Fibroblast of skin of left biceps (primary cell): ENCODE measurements around the gene WDR93.
A peak's percentile ranks its signal among the peaks of the same experiment; 100 is the strongest.

Source experiments
- DNase-seq, 2 experiments: peaks; one replicate each; pipeline ENCODE4 v3.0.0-alpha.2; 2013; ENCODE audit warnings: low read depth in 2 of 2

The WDR93 gene

DNA sequence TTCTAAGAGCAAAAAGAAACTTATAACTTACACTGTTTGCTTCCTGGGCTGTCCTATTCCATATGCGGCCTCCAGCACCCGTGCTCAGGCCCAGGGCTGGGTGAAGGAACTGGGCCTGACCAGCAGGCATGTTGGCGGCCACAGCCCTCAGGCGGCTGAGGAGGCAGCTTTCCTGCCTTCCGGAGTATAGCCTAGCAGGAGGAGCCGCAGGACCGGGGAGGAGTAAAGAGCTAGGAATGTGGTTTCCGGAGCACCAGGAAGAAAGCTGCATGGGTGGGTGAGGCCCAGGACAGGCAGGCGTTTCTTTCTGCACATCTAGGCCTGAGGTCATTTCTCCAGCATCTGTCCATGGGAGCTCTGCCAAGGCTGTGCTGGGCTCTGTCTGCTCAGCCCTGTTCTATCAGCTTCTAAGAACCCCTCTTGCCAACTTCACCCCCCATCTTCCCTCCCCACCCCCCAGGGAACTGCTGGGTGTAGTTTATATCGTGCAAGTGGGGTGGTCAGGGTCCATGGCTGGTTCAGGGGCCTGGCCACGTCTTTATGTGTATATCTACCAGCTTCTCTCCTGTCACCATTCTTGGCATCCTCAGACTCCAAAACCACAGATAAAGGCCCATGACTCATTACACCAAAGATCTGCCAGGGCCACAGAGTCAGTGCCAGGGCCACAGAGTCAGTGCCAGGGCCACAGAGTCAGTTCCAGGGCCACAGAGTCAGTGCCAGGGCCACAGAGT is 27.6 kb upstream of the WDR93 start:
- peak; percentile 70 to 72 for DNase-seq

DNA sequence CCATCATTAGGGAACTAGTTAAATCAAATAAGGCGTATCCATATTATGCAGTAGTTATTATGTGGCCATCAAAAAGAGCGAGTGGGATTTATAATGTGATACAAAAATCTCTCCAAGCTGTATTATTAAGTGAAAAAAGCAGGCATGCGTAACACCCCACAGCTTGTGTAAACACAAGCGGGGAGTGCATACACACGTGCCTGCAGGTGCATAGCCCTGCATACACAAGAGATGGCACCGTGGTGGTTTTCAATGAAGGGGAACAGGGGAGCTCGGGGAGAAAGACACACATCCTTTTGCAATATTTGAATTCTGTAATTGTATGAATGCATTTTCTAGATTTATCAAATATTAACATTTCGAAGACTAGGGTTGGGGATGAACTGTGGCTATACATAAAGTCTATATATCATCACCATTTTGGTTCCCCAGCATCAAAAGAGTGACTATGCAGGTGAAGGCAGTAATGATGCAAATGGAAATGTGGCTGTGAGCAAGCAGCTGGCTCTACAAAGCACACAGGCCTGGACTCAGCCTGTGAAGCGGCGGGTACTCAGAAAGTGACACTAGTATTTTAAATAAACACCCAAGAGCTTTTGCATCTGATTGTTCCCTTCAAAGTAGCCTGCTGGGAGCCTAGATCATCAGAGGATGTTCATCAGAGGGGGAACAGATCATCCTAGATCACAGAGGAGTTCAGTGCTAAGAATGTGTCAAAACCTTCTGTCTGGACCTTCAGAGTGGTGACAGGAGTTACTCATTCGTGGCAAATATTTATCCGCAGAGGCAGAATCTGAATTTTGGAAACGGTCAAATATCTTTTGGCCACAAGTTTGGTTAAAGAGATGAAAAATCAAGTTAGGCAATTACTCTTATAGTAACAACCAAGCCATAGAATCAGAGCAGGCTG is 25.9 kb upstream of the WDR93 start:
- DNase-seq = no peak

DNA sequence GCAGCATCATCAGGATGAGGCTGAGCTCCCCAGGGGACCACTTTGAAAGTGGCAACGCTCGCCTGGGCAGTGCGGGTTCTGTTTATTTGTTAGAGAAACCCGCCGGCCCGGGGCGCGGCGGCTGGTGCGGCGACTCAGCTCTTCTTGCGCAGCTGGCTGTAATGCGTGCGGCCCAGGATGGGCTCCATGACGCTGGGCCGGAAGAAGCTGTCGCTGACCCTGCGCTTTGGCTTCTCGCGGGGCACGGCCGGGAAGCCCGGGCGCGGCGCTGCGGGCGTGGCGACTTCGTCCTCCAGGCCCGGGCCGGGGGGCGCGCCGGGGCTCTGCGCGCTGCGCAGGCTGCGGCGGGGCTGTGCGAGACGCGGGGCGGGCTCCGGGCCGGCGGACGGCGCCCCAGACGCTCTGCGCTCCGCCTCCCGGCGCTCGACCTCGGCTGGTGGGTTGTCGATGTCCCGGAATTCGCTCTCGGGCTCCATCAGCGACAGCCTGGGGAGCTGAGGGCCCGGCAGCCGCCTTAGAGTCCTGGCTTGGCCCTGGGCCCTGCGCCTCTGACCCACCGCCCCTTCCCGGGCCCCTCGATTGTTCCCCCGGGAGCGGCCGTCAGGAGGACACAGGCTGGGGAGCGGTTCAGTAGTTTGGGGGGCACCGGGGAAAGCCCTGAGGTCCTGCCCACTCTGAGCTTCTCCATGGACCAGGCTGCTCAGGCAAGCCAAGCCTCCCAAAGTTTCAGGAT is 25.0 kb upstream of the WDR93 start:
- no peak for DNase-seq

DNA sequence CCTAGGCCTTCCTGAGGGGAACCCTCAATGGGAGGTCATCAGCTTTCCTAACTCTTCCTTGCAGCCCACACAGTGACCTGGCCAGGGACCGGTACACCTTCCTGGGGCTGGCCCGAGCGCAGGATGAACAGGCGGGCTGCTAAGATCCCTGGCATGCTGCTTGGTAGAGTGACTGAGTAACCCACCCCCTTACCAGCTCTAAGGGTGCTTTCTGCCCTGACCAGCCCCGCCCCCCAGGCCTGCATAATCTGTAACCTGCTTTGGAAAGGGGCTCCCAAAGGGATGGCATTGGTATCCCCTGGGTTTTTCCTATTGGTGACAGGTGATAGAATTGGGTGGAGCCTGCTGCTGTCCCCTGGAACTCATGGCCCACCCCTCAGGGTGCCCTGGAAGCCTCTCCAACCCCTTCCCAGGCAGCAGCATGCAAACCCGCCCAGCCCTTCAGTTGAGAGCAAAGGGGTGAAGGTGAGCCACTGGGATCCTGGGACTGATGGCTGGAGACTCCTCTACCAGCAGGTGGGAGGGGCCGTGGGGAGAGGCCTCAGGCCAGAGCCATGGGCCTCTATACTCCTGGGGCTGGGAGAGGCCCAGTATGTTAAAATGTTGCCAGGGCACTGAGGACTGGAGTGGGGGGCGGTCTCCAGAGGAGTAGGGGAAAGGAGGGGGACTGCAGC is 24.3 kb upstream of the WDR93 start:
- DNase-seq = no peak

DNA sequence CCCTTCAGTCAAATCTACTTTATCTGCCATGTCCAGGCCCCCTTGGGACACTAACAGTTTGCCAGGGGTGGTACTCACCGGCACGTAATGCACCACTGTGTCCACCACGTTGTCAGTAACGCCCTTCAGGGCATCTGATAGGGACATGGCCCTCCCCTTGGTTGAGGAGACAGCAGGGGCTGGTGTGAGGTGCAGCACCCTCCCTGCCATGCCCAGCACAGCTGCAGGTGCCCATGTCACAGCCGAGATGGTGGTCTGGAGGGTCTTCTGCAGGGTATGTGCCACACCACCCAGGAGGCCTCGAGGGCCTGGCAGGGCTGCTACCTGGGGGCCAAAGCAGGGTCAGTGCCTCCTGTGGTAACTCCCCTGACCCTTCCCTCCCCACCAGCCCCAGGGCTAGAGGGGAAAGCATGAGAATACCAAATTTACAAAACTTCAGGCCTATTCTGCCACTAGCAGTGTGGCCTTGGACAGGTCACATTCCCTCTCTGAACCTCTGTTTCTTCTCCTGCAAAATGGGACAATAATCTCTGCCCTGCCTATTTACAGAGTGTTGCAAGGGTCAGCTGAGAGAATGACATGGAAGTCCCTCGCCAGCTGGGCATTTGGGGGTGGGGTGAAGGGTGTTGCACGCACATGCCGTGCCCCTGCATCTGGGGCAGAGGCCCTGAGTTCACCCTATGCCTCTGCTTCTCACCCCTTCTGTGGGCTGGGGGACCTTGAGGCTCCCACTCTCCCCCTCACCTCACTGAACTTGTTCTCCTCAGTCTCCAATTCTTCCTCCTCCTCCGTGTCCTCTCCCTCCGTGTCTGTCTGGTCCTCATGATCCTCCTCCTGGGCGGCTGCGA is 23.5 kb upstream of the WDR93 start:
- DNase-seq = no peak

DNA sequence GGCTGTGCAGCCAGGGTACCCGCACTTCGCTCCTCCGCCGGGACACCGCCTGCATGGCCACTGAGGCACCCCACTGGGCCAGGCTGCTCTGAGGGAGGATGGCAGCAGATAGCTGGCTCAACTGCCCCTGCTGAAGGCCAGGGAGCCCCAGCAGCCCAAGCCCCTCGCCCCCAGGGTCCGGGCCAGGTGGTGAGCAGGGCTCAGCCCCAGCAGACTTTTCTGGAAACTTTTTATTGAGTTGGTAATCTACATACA is 23.0 kb upstream of the WDR93 start:
- no peak for DNase-seq

DNA sequence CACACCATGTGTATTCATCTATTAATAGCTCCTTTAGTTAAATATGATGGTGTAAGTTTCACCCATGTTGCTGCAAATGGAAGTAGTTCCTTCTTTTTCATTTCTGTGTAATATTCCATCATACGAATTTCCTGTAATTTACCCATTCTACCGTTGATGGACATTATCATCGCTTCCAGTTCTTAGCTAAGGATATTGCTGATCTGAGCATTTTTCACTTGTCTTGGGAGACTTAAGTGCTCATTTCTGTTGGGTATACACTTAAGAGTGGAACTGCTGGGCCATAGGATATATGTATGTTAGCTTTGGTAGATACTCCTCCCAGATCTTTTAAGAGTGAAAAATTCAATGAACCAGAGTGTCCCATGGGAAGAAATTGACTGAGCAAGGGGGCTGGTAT is 22.4 kb upstream of the WDR93 start:
- DNase-seq = no peak

DNA sequence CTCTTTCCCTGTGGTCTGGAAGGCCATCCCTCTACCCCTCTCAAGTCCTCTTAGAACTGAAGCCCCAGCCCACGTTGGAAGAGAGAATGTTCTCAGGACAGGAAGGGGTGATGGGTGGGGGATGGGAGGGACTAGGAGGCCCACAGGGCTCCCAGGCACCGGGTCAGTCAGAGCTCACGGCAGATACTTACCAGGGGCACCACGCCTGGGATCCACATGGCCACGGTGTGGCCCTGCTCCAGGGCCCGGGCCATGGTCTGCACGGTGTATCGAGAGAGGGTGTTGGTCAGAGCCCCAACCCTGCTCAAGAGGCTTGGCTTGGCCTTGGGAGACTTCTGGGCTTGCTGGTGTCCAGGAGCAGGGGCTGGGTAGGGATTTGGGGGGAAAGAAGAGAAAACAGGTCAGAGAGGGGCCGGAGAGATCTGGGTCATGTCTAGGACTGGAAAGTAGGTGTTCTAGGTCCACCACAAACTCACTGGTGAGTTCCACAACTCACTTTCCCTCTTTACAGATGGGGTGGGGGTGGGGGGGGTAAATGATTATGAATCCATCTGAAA is 21.2 kb upstream of the WDR93 start:
- no peak for DNase-seq

DNA sequence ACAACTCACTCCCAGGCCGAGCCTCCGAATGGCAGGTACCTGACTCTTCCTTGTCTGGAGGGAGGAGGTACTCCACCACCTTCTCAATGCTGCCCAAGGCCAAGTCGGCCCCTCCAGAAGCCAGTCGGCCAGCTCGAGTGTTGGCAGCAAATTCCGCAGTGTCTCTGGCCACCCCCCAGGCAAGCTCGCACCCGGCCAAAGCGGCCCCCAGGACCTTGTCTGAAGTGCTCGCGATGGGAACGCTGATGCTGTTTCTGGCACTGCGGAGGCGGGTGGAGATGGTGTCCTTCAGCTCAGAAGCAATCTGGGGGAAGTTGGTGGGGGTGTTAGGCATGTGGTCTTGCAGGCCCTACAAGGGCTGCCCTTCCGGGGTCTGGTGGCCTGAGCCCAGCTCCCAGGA is 20.7 kb upstream of the WDR93 start:
- DNase-seq = no peak

DNA sequence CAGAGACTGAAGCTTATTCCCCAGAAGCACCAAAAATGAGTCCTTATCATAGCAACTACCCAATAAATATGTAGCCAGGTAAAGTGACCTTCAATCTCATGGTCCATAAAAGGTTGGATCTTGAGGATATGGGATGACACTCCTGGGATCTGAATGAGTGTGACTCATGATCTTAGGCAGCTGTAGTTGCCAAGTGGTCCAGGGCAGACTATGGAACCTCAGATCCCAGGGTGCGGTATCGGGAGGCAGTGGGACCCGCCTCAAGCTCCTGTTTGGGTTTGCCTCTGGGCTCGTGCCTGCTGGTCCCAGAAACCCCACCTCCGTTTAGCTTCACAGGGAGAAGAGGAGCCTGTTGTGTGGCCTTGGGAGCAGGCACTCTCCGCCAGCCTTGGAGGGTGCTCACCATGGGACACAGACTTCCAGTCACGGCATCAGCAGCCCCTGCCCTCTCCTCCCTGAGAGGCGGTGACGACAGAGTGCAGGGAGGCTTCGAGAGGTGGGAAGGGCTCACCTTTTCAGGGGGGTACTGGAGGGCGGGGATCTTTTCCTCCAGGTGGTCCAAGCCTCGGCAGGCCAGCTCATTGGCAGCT is 19.5 kb upstream of the WDR93 start:
- no peak for DNase-seq

DNA sequence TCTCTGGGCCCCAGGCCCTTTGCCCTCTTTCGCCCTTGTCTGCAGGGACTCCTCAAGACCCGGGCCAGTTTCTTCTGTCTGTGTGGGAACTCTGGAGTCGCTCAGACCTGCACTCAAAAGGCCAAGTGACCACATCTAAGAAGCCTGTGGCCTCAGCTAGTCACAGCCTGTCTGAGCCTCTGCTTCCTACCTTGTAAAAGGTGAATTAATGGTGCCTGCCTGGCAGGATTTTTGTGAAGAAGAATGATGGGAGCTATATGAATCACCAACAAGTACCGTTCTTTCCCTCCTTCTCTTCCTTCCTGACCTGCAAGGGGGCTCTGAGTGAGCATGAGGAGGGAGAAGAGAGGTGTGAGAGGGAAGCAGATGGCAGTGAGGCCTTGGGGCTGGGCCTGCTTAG is 18.9 kb upstream of the WDR93 start:
- no peak for DNase-seq

DNA sequence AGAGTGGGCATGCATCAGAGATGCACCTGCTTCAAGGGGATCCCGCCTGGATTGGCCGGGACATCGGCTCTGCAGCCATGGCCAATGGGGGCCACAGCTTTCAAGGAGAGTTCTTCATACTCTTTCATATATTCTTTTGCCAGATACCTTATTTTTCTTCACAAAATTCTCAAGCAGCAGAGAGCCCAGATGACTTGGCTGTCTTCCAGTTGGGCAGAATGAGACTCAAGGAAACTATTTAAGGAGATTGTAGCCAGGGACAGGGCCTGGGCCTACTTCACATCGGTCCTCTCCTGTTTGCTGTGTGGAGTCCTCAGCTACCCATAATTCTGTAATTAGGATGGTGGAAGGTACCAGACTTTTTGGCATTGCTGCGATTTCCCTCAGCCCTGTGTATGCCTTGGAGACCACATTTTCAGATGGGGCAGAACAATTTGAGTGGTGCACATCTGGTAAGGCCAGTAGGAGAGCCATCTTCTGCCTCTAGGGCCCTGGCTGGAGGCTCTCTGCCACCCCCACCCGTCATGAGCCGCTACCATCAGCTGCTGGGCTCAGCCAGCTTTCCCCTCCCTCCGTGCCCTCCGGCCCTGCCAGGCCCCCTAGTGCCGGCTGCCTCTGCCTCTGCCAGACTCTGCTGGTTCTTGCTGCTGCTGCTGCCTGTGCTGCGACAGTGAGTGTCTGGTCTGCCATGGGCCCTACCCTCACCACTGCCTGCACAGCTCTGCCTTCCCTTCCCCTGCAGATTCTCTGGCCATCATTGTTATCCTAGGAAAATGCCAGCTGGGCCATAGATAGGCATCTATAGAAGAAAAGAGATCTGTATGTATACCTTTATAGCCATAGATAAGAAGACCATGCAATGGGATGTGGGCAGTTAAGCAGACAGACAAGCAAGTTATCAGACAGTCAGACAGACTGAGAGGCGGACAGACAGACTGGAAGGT is 18.1 kb upstream of the WDR93 start:
- no peak for DNase-seq

DNA sequence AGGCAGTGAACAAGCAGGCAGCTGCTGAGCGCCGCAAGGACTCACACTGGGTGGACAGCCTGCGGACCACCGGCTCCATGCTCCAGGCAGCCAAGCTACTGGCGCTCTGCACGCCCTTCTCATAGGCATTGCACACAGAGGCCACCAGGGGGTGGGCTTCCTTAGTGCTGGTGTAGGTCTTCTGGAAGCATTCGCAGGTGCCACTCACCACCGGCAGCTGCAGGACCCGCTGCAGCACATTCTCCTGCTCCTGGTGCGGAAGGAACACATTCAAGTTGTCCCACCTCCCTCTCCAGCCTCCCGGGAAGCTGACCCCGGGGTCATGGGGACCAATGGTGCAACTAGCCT is 17.5 kb upstream of the WDR93 start:
- DNase-seq = no peak

DNA sequence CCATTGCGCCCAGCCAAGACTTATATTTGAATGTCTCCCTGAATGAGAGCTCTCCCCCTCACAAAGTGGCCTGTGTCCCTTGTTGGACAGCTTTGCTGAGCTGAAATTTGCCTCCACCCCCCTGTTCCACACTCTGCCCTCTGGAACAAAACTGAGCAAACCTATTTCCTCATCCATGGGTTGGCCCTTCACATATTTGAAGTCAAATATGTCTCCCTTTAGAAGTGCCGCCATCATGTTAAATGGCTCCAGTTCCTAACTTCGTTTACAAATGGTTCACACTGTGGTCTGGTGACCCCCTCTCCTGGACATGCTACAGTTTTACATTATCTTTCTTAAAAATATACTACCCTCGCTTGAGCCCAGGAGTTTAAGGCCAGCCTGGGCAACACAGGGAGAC is 16.1 kb upstream of the WDR93 start:
- DNase-seq = no peak

DNA sequence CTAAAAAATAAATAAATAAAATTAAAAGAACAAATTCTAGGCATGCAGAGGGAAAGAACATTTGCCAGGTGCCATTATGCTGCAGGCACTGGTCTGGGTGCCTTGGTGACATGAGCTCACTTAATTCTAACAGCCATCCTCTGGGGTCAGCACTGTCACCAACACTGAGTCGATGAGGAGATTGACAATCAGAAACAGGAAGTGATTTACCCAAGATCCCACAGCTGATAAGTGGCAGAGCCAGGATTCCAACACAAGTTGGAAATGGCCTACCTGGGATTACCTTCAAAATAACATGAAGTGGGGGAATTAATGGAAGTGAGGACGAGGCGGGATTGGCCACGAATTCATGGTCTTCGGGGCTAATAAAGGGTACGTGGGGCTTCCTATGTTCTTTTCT is 15.0 kb upstream of the WDR93 start:
- no peak for DNase-seq

DNA sequence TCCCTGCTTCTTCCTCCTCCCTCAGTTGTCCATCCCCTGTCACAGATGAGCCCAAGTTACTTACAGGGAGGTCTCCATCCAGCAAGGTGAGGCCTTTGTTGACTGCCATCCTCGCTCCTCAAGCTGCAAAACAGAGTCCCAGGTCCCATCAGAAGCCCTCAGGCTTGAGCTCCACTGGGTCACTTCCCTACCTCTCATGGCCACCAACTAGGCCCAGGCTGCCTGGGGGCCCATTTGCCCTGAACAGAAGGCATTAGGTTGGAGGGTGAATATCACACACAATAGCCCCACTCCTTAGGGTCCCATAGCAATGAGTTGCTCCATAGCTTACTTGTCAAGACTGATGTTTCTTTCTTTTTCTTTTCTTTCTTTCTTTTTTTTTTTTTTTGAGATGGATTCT is 13.2 kb upstream of the WDR93 start:
- no peak for DNase-seq

DNA sequence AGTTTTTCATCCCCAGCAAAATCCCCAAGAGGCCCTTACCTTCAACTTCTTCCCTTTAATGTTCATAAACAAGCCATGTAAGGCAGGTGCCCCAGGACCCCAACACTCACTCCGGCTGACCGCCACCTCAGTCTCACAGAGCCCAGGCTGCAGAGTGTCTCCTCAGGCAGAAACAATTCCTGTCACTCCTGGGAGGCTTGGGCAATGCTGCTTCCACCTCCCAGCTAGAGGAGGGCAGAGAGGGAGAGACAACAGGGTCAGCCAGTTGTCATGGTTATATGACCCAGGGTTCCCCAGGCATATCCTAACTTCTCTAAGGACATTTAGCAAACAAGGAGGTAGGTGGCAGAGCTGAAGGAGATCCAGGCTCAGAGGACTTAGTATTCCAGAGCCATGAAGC is 11.4 kb upstream of the WDR93 start, which contains the start of gene PLIN1:
TSS of gene PLIN1 (minus strand) at position 156 of the 400 bp plus-strand sequence. CDS start 1,878 bp downstream, outside the sequence.
- no peak for DNase-seq

DNA sequence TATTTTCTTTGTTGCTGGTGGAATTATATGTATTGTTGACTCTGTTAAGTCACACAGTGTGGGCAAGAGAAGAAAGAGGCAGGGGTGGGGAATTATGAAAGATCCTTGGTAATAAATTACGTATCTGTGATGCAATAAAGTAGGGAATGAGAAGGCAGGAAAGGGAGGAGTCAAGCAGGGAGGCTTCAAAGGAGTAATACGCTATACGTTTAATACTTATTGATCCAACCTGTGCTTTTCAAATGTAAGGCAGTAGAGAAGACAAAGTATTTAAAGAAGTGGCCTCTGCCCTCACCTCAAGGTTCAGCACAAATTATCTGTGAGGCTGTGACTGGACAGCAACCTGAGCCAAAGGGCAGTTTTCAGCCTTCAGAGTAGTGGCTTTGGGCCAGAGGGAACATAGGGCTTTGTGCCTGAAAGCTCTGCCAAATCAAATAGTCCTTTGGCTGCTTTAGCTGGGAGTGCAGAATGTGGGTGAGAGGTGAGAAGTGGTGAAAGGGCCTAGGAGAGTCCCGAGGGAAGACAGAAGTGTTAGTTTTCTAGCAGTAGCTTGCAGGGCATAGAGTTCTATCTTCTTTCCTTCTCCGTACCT is 10.2 kb upstream of the WDR93 start:
- DNase-seq = no peak

DNA sequence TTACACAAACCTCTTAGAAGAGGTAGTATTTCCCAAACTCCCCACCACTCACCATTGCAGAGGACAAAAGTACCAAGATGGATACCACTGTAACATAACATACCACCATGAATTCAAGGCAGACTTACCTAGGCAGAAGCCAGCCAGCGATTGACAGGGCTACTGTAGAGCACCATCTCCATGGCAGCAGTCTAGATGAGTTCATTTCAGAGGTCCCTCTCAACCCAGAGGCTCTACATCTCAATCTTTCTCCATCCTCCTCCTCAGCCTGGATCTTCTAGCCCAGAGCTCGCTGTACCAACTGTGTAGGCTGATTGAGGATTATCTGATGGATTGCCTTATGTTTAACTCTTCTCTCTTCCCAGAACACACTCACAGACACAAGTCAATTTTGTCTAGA is 9.5 kb upstream of the WDR93 start:
- no peak for DNase-seq
